HCT116 (cell line): Measurements from ENCODE around the gene NAV1.

Experiments used
- EZH2phosphoT487 ChIP-seq: fragments of 200-600 bp; IDR thresholded peaks from 2 replicates; pipeline ENCODE4 v1.6.1; 2018; ENCODE audit warnings: antibody characterized with exemption, borderline replicate concordance
- POLR2A ChIP-seq: IDR thresholded peaks from 2 replicates; pipeline ENCODE4 v1.7.0; 2011; ENCODE audit warnings: borderline replicate concordance; ENCODE audit not compliant: insufficient read depth, insufficient read length; ENCODE audit errors: extremely low read depth
- TCF7L2 ChIP-seq: IDR thresholded peaks from 2 replicates; pipeline ENCODE4 v1.7.0; 2011; ENCODE audit warnings: borderline replicate concordance, inconsistent platforms; ENCODE audit not compliant: insufficient read depth, insufficient read length; ENCODE audit errors: extremely low read depth
- TF ChIP-seq, protein P1 (sequence below), 3 experiments: fragments of 200-600 bp in 1 of 3; sonication (generic) in 1 of 3; IDR thresholded peaks in 2 of 3; conservative IDR thresholded peaks in 1 of 3; 2 replicates each; pipeline ENCODE4 v1.5.1; 2012 to 2017; ENCODE audit warnings: low read depth in 2 of 3, low read length in 2 of 3, antibody characterized with exemption in 1 of 3, borderline replicate concordance in 1 of 3, control low read depth in 1 of 3, mild to moderate bottlenecking in 1 of 3, mixed read lengths in 1 of 3, mixed run types in 1 of 3, moderate library complexity in 1 of 3; ENCODE audit not compliant: insufficient read depth in 1 of 3

DNA sequence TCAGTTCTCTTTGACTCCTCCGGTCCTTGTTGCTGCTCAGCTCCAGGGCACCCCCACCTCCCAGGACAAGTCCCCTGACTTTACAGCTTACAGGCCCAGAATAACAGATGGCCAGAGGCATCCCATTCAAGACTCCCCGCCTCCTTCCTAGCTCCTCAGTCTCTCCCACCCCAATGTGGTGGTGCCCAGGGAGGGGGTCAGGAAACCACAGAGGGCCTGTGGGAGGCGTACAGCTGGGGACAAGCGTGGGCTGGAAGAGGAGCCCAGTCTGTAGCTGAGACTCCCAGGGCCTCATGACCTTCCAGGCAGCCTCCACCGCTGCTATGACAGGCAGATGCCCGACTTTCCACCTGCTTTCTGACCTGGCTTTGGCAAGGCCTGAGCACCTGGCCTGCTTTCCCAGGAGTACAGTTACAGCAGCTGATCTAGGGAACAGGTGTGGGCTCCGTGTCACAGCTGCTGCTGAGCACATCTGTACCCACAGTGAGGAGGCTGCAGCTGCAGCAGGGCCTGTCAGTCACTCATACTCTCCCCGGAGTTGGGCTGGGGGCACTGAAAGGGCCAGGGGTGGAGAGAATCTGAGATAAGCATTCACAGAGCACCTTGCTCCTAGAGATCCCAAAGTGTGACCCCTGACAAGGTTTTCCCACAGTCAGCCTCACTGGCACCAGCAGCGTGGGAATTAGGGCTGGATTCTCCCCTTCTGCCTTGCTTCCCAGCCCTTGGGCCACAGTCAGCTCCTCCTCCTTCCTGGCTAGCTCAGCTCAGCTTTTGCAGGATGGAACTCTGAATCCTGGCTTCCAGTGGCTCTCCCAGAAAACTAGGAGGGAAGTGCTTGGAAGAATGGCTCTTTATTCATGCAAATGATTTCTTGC lies 7.1 kb upstream of the NAV1 start:
- TF ChIP-seq TCF7L2 (no peak), EZH2phosphoT487 (no peak), POLR2A (no peak)
- TF ChIP-seq, protein P1, sequence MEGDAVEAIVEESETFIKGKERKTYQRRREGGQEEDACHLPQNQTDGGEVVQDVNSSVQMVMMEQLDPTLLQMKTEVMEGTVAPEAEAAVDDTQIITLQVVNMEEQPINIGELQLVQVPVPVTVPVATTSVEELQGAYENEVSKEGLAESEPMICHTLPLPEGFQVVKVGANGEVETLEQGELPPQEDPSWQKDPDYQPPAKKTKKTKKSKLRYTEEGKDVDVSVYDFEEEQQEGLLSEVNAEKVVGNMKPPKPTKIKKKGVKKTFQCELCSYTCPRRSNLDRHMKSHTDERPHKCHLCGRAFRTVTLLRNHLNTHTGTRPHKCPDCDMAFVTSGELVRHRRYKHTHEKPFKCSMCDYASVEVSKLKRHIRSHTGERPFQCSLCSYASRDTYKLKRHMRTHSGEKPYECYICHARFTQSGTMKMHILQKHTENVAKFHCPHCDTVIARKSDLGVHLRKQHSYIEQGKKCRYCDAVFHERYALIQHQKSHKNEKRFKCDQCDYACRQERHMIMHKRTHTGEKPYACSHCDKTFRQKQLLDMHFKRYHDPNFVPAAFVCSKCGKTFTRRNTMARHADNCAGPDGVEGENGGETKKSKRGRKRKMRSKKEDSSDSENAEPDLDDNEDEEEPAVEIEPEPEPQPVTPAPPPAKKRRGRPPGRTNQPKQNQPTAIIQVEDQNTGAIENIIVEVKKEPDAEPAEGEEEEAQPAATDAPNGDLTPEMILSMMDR (IDR thresholded peaks at IDR 0.05 in 2 of 3, conservative IDR thresholded peaks at IDR 0.05 in 1 of 3; ENCODE audit: borderline replicate concordance in 1 of 3, insufficient read depth in 1 of 3, low read depth in 2 of 3, low read length in 2 of 3) = no peak
